GM18498 (cell line): ENCODE data around the gene PI4K2A.

Experiments used
- ATAC-seq: cut with Tn5 transposase; IDR thresholded peaks from one replicate; pipeline ENCODE4 v1.9.1; 2021; ENCODE audit warnings: mild to moderate bottlenecking, moderate library complexity; ENCODE audit not compliant: unreplicated experiment

The PI4K2A gene

GRCh38 chr10:97703398-97704067 is 63.1 kb downstream of the PI4K2A start:
- no peak for ATAC-seq

DNA sequence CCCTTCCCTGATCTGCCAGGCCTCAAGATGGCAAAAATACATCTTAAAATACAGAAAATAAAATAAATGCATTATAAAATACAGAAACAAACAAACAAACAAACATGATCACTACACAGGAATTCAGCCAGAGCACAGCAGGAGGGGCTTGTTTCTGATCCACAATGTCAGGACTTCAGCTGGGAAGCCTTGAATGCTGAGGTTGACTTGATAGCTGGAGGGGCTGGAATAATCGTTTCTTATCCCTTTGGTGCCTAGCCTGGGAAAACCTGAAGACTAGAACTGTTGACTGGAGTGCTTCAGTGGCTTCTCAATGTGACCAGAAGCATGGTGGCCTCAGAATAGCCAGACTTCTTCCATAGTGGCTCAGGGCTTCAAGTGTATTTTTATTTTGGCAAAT is 63.9 kb downstream of the PI4K2A start:
- no peak for ATAC-seq

DNA sequence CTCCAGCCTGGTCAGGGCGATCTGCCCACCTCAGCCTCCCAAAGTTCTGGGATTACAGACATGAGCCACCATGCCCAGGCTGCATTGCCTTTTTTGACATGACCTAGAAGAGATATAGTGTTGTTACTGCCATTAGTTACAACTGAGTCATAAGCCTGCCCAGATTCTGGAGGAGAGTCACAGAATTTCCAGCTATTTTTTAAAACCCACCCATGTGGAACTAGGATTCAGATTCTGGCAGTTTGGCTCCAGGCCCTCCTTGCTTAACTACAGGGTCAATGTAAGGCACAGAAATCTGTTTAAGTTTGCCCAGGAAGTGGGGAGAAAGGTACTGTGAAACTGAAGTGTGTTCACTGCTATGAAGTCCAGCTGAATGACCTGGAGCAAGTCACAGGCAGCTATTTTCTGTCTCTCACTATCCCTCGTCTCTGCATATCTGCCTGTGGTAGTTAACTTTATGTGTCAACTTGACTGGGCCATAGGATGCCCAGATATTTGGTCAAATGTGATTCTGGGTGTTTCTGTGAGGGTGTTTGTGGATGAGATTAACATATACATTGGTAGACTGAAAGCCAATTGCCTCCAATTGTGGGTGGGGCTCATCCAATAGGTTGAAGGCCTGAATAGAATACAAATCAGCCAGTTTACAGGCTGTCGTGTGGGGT is 64.7 kb downstream of the PI4K2A start:
- ATAC-seq: no peak

DNA sequence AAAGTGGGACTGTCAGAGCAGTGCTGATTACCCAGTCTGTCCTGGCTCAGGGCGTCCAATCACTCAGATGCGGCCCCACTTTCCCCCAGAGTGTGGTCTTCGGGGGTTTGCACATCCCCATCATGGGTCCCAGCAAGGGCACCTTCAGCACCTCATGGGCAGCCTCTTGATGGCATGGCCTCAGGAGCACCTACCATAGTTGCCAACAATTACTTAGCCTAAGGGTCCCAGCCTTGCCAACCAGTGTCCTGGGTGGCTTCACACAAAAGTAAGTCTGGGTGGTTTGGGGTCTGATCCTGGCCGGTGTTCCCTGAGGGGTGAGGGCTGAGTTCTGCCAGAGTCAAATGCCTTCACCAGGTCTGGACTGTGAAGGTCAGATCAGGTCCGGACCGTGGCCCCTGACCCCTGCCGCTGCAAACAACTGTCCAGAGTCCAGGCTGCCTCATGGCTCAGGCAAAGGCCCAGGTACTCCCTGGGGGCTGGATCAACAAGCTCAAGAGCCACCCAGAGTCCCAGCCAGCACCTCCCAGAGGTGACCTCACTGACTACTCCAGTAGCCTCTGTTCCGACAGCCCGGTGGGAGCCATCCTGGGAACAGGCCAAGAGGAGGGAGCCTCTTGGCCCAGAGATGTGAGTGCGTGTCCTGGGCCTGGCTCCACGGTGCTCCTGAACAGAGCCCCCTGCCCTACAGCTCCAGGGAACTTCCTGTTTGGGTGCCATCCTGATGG is 66.8 kb downstream of the PI4K2A start:
- ATAC-seq: no peak

DNA sequence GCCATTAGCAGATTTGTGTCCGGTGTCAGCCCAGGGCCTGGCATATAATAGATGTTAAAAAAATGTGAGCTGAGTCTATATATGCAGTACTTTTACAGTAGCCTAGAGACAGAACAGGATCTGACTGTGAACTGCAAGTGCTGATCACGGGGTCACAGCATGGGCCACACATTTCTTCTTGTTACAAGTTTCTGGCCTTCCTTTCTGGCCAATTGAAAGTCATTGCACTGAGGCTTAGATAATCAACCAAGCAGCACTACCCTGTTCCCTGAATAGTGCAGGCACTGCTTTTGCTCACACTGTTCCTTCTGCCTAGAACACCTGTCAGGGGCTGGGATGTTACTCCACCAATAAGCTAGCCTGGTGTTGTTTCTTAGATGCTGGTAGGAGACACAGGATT is 67.7 kb downstream of the PI4K2A start:
- no peak for ATAC-seq

- ATAC-seq: no peak
Measured at GRCh38 chr10:97708976-97709946, 68.8 kb downstream of the PI4K2A start.

GRCh38 chr10:97711640-97712572 is 71.4 kb downstream of the PI4K2A start:
- no peak for ATAC-seq

- no peak for ATAC-seq
Measured at GRCh38 chr10:97713339-97713825, 72.9 kb downstream of the PI4K2A start, which contains the start of gene MARVELD1. MARVELD1 (plus strand) TSS chr10:97713730; CDS start chr10:97713877, 147 bp downstream.

- ATAC-seq: peak; percentile 89
Measured at GRCh38 chr10:97713826-97714400, 73.4 kb downstream of the PI4K2A start.

DNA sequence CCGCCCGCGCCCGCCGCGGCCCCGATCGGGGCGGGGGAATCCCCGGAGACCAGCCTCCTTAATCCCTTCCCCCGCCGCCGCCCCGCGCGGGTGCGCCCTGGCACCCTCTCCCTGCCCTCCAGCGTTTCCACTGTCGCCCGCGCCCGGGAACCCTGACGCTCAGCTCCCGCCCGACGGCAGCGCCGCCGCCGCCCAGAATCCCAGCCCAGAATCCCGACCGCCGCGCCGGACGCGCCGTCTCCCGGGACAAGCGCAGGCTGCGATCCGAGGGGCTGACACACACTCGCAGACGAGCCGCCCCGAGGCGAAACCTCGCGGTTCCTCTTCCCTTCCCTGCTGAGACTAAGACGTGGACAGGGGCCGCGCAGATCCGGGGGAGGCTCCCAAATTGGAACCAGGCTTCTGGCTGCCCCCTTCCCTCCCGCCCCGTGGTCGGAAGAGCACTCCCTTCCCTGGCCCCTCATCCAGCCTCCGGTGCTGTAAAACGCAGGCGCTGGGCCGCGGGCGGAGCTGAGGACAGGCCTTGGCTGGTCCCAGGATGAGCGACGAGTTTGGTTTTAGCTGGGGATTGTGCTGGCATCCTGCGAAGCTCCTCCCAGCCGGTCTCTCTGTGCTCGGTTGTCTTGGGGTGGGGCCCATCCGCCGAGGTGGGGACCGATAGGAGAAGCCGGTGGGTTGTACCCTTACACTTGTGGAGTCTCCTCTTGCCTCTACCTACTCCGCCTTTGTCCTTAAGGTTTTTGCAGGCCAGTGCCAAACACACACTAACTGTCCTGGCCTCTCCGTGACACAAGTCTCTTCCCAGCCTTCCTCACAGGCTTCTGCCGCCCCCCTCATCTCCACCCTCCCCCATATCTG is 74.2 kb downstream of the PI4K2A start:
- peak; percentile 40 for ATAC-seq

DNA sequence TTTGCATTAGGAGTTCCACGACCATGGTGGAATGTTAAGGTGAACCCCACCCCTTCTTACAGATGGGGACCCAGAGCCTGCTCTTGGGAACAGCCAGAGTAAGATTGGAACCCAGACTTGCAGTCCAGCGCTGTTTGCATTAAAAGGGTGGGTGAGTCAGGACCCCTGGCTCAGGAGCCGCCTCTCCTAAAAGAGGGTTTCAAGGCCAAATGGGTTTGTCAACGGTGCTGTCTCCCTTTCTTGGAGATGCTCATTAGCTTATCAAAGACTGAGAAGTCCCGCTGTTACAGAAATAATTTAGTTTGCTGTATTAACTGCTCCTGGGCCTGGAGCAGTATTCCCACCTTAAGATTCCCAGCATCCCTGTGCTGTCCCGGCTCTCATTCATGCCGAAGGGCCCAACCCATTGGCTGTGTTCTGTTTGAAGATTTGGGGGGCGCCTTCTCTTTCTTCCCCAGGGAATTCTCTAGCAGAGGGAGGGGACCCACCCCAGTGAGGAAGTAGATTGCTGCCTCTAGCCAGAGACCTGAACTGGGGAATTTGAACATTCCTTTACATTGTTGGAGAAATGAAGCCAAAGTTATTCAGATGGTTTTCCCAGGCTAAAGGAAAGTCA is 74.9 kb downstream of the PI4K2A start:
- no peak for ATAC-seq

DNA sequence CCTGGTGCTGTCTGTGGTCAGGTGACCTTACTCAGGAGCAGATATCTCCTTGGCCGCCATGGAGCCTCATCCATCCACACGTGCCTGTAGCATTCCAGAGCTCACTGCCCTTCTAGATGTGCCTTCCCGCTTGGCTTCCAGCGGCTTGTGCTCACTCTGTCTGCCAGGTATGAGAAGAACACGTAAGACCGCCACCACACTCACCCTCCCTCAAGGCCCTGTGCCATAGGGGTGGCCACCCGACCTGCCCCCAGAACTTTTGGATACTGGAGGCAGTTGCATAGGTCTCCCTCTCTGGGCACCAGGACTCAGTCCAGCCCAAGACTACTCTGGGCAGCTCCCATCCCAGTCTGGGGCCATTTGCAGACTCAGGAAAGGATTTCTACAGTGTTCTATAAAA is 77.2 kb downstream of the PI4K2A start:
- no peak for ATAC-seq

GRCh38 chr10:97718178-97718577 is 77.7 kb downstream of the PI4K2A start:
- ATAC-seq: no peak

GRCh38 chr10:97718659-97719142 is 78.2 kb downstream of the PI4K2A start:
- no peak for ATAC-seq

GRCh38 chr10:97719602-97720001 is 79.1 kb downstream of the PI4K2A start:
- ATAC-seq: no peak

GRCh38 chr10:97721871-97722780 is 81.7 kb downstream of the PI4K2A start:
- no peak for ATAC-seq

GRCh38 chr10:97723001-97723400 is 82.5 kb downstream of the PI4K2A start:
- ATAC-seq: no peak
